Measurements from ENCODE around the gene ADAMTS19.
"Not testable (repeated sequence)": the region's sequence is repeated elsewhere in the genome, so short reads cannot be mapped to it uniquely, and the experiment has no call there.

ADAMTS19 gene

DNA sequence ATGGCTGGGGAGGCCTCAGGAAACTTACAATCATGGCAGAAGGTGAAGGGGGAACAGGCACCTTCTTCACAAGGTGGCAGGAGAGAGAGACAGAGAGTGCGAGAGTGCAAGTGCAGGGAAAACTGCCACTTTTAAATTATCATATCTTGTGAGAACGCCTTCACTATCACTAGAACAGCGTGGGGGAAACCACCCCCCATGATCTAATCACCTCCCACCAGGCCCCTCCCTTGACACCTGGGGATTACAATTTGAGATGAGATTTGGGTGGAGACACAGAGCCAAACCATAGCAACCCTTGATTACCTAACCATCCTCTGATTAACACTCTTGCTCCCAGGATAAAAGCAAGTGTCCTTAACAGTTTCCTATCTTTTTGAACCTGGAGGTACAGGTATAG, 21.1 kb downstream of the ADAMTS19 start:
- no peak for DNase-seq

GRCh38 chr5:129496421-129496820, 36.3 kb downstream of the ADAMTS19 start:
- DNase-seq: no peak

DNA sequence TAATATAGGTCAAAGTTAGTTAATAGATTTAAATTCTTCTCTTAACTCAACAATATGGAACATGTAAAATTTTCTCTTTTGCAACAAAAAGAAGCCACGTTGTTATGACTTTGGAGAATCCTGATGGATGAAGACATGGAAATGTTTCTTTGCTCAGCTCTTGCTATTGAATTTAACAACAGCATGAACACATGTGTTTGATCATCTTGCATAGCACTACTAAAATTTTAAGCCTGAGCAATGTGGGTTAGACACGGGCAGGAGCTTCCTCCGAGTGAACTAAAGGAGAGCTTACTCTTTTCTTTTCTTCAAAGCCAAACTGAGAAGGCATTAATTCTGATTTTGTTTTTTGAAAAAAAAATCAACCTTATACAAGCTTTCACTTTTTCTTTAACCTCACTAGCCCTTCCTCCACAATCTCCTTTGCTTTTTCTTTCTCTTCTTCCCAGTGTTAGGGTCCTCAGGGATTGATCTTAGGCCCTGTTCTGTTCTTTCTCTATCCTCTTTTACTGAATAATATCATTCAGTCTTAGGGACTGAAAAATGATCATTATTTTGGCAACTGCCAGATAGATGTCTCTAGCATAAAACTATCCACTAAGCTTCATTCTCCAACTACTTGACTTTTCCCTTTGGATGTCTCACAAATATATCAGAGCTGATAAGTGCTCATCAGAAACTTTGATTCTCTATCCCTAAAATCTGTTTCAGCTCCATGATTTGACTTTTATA, 36.9 kb downstream of the ADAMTS19 start:
- DNase-seq: no peak

DNA sequence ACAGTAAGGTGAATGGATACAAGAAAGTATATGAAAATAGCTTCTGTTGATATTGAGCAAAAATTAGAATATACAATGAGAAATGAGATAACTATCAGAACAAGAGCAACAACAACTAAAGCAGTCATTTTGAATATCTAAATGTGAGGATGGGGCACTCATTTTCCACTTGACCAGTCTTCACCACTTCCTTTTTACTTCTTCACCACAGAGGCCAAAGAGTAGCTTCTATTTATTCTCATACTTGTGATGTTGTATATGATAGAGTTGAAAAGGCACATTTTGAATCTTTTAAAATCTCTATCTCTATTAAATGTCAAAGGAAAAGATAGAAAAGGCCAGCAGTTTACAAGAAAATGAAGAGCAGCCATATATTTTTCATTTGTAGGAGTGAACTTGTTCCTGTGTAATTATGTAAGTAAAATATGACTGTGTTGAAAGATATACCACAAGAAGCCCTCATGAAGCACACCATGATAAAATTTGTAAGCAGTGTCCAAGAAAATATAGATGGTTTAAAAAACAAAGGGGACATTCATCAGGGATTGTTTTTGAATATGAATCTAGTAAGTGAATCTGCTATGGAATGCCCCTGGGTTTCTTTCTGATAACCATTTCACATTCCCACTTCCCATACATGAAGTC, 39.2 kb downstream of the ADAMTS19 start:
- DNase-seq: no peak

- DNase-seq: no peak
These were observed 40.0 kb downstream of the ADAMTS19 start for GRCh38 chr5:129500101-129500500.

DNA sequence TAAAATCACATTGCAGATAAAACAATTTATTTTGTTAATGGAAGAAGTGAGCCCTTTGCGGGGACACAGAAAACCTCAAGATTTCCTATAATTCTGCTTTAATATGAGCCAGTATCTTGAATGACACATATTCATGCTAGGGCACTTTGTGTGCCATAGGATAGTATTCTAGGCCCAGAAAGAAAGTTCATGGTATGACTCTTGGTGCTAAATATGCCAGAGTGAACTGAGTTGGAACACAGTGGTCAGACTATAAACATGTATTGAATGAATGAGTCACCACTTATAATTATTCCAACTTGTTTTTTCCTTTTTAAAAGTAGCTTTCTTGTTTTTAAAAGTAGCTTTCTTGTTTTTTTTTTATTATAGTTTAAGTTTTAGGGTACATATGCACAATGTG, 46.0 kb downstream of the ADAMTS19 start:
- no peak for DNase-seq

GRCh38 chr5:129506950-129507349, 46.9 kb downstream of the ADAMTS19 start:
- no peak for DNase-seq

DNA sequence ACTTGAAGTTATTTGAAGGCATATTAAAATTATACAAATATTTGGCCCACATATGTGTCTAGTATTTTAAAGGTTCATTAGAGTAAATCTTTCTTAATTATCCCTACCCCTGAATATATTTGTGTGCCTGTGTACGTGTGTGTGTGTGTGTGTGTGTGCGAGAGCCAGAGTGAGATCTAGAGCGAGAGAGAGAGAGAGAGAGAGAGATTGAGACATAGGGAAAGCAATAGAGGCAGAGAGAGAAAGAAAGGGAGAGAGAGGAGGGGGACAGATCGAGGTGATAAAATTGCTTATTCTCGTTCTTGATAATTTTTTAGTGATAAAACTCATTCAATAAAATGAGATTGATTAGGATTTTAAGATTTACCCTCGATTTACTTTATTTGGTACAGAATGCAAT, 47.4 kb downstream of the ADAMTS19 start:
- DNase-seq: no peak

- no peak for DNase-seq
These were observed 48.5 kb downstream of the ADAMTS19 start for GRCh38 chr5:129508606-129509005.

DNA sequence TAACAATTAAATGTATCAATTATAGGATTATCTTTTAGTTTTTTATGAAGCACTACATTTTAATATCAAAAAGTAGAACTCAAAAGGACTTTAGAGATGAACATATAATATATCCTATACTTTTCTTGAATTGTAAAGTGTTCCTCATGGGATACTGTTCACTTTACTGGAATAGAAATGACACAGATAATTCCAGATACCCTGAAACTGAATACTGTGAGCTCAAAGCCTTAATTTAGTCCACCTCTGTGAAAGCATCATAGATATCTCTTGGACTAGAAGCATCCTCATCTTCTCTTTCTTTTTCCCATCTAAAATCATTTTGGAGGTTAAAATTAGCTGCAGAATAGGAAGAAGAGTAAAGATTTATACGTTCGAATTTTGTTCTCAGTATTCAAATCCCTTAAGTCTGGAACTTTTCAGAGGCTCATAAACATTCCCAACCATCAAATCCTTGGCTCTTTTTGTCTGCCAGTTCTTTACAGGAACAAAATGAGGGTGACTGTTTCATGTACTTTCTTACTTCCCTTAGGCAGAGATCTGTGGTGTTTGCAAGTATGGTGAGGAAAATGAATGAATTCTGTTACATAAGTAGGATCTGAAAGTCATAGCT, 49.4 kb downstream of the ADAMTS19 start:
- DNase-seq: no peak

DNA sequence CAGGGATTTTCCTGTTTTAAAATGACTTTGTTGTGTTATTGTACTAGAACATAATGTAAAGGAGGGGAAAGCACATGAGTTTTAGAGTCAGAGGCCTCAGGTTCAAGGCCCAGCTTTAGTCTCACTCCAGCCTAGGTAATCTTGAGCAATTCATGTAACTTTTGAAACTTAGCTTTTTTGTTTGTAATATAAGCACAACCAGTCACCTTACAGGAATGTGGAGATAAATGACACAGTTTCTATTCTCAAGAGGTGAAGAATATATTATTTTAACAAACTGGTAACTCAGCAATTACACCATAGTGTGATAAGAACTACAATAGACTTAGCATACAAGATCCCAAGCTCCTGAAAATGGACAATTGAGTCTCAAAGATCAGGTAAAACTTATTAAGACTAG, 51.2 kb downstream of the ADAMTS19 start:
- no peak for DNase-seq

GRCh38 chr5:129541051-129541450, 81.0 kb downstream of the ADAMTS19 start:
- no peak for DNase-seq

GRCh38 chr5:129541648-129542251, 81.7 kb downstream of the ADAMTS19 start:
- DNase-seq: no peak

GRCh38 chr5:129547137-129547536, 87.0 kb downstream of the ADAMTS19 start:
- DNase-seq: no peak

- no peak for DNase-seq
These were observed 94.2 kb downstream of the ADAMTS19 start for GRCh38 chr5:129554134-129554904.

DNA sequence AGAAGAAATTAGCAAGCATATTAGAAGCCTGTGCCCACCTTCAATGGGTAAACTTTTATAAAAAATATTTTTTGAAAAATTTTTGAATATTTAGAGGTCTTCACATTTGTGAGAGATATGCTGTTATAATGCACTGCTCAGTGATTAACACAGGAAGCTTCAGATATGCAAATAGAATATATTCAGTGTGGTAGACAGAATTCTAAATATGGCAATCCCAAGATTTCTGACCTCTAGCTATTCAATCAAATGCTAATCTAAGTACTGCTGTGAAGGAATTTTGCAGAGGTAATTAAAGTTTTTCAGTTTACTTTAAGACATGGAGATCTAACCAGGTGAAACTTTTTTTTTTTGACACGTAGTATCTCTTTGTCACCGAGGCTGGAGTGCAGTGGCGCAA, 103.5 kb downstream of the ADAMTS19 start:
- DNase-seq: no peak

- DNase-seq: no peak
These were observed 109.2 kb downstream of the ADAMTS19 start for GRCh38 chr5:129569295-129569694.

- DNase-seq: no peak
These were observed 112.0 kb downstream of the ADAMTS19 start for GRCh38 chr5:129572060-129572459.

DNA sequence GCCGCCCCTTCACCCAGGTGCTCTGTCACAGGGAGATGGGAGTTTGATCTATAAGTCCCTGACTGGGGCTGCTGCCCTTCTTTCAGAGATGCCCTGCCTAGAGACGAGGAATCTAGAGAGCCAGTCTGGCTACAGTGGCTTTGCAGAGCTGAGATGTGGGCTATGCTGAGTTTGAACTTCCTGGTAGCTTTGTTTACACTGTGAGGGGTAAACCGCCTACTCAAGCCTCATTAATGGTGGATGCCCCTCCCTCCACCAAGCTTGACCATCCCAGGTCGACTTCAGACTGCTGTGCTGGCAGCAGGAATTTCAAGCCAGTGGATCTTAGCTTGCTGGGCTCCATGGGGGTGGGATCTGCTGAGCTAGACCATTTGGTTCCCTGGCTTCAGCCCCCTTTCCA, 124.4 kb downstream of the ADAMTS19 start:
- DNase-seq: not testable (repeated sequence)

DNA sequence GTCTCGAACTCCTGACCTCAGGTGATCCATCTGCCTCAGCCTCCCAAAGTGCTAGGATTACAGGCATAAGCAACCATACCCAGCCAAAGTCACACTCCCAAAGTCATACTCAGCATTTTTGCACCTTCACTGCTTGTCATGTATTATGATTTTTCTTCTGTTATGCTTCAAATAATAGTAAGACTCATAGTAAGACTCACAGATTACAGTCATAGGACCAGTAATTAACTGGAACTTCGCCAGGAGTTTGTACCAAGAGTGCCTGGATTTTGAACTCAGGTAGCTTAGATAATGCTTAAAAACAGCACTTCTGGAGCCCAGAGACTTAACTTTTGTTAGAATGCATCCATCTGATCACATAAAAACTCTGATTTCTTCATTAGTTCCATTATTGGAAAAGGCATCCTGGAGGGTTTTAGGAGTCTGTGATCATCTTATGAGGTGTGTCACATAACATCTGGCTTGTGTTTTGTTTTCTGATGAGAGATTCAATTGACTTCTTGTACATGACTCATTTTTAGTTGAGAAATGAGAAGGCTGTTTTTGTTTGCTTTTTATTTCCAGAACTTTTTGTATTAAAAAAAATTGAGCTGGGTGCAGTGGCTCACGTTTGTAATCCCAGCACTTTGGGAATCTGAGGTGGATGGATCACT, 131.5 kb downstream of the ADAMTS19 start:
- DNase-seq: no peak

GRCh38 chr5:129593525-129593924, 133.4 kb downstream of the ADAMTS19 start:
- no peak for DNase-seq

GRCh38 chr5:129601576-129601975, 141.5 kb downstream of the ADAMTS19 start:
- no peak for DNase-seq

DNA sequence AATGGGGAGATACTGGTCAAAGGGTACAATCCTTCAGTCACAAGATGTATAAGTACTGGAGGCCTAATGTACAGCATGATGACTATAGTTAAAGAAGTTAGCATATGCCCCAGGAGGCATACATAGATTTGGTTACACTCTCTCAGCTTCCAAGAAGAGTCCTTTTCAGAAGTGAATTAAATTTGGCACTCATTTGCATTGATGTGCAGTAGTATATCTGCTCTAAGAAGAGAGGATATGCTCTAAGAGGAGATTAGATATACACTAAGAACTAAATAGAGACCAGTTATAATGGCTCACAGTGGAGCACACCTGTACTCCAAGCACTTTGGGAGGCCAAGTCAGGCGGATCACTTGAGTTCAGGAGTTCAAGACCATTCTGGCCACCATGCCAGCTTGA, 148.3 kb downstream of the ADAMTS19 start:
- DNase-seq: no peak
